DMS114 treated with DMSO at 0.1 percent for 48 hours (cell line): ENCODE data around the gene TFPT.

Experiments used
- DNase-seq: peaks from one replicate; lab custom pipeline; 2025; ENCODE audit not compliant: unreplicated experiment; lab: John Stamatoyannopoulos, UW

TFPT gene

DNA sequence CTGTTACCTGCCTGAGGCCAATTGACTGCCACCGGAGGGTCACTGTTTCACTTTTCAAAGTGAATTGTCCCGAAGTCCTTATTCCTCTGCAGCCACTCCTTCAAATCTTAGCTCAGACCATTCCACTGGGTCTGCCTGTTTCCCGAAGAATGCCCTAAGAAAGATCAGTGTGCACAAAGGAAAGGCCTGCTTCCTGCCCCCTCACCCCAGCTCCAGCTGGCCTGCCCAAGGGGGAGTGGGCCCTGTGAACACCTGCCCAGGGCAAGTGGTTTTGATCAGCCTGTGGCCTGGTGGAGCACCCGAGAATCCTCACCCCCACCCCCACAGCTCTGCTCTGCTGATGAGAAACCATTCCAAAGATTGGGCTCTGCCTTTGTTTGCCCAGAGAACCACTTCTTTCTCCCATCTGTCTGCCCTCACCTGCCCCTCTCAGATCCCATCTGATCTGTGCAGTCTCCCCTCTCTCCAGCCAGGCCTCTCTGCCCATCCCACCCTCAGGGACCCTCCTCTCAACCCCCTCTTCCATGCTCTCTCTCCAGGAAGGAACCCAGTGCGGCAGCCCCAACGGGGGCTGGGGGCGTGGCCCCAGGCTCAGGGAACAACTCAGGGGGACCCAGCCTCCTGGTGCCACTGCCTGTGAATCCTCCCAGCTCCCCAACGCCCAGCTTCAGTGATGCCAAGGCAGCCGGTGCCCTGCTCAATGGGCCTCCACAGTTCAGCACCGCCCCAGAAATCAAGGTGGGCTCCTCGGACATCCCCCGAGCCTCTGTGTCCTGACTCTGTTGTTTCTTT is 33.8 kb upstream of the TFPT start:
- DNase-seq: no peak

DNA sequence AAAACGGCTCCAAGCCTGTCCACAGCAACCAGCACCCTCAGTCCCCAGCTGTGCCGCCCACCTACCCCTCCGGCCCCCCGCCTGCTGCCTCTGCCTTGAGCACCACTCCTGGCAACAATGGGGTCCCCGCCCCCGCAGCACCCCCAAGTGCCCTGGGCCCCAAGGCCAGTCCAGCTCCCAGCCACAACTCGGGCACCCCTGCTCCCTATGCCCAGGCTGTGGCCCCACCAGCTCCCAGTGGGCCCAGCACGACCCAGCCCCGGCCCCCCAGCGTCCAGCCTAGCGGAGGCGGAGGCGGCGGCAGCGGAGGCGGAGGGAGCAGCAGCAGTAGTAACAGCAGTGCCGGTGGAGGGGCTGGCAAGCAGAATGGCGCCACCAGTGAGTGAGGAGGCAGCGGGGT is 32.7 kb upstream of the TFPT start:
- no peak for DNase-seq

- no peak for DNase-seq
Measured at GRCh38 chr19:54147676-54148075, 32.2 kb upstream of the TFPT start.

DNA sequence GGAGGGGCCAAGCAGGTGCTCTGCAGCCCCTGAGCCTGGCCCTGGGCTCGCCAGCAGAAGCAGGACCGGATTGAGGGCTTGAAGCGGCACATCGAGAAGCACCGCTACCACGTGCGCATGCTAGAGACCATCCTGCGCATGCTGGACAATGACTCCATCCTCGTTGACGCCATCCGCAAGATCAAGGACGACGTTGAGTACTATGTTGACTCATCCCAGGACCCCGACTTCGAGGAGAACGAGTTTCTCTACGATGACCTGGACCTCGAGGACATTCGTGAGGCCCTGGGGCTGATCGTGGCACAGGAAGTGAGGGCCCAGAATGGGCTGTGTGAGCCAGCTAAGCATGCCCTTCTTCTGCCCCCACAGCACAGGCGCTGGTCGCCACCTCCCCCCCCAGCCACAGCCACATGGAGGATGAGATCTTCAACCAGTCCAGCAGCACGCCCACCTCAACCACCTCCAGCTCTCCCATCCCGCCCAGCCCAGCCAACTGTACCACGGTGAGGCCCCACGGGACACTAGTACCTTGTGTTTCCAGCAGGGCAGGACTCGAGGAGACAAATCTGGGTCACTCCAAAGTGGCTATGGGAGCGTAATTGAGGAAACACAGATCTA is 30.2 kb upstream of the TFPT start:
- DNase-seq: no peak

DNA sequence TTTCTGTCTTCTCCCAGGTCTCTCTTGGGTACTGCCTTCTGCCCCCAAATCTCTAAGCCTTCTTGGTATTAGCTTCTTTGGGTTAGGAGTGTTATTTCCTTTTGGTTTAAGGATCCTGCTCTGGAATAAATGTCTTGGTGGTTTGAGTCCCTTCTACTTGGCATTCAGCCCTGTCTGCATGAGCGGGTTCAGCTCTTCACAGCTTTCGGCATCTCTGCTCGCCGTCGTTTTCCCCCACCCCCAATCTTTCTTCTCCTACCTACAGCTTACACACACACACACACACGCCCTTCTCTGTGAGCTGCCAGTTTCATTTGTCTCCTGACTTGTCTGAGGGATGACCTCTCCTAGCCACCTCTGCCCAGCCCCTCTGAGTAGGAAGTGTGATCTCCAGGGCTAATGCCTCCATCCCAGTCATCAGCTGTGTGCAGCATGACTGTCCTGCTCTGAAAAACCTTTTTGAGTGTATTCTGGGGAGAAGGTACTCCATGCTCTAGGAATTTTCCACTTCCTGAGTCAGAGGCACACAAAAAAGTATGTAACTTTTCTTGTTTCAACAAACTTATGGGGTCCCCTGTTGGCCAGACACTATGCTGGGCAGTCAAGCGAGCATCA is 26.8 kb upstream of the TFPT start:
- no peak for DNase-seq

DNA sequence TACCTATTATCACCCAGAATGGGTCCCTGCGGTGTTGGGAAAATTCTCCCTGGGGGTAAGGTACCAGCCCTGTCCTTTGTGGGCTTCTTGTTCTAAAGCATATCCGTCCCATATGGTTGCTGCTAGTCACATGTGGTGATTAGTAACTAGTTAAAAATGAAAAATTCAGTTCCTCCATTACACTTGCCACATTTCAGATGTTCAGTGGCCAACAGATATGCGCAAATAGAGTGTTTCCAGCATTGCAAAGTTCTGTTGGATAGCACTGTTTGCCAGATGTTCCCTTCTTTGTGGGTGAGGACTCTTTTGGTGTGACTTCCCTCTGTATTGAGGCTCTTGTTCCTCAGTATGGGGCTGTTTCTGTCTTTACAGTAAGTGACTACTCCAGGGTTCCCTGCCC is 25.9 kb upstream of the TFPT start:
- DNase-seq: no peak

DNA sequence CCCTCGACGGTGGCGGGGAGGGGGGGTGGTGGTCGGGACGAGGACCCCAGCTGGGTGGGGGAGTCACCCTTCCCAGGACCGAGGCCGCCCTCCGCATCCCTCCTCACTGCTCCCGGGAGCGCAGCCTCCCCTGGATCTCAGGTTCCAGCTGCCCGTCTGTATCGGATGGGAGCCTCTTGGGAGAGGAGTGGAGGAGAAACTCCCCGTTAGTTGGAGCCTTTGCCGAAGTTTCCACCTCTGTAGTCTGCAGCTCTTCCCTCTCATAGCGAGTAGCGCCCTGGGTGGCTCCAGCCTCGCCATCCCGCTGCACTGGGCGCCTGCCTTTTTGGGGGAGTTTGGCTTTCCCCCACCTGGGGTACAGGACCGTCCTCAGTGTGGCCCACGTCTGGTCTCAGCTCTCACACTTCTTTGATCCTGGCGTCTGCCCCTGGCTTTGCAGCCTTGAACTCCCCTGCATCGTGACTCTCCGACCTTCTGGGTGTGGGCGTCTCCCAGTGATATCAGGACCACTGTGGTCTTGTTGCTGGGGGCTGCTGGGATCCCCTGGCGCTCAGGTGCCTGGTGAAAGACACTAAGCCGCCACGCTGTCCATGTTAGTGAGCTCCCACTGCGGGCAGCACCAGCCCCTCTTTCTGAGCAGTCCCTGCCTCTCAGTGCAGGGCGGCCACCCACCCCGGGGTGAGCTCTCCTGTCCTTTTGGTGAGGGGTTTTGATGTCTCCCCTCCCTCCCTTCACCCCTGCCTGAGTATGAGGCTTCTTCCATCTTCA is 23.2 kb upstream of the TFPT start:
- DNase-seq: no peak

GRCh38 chr19:54137699-54138488 is 22.4 kb upstream of the TFPT start, which contains the start of gene CNOT3:
CNOT3 (plus strand) TSS chr19:54137762; CDS start chr19:54142979, 5,217 bp downstream.
- DNase-seq: no peak

DNA sequence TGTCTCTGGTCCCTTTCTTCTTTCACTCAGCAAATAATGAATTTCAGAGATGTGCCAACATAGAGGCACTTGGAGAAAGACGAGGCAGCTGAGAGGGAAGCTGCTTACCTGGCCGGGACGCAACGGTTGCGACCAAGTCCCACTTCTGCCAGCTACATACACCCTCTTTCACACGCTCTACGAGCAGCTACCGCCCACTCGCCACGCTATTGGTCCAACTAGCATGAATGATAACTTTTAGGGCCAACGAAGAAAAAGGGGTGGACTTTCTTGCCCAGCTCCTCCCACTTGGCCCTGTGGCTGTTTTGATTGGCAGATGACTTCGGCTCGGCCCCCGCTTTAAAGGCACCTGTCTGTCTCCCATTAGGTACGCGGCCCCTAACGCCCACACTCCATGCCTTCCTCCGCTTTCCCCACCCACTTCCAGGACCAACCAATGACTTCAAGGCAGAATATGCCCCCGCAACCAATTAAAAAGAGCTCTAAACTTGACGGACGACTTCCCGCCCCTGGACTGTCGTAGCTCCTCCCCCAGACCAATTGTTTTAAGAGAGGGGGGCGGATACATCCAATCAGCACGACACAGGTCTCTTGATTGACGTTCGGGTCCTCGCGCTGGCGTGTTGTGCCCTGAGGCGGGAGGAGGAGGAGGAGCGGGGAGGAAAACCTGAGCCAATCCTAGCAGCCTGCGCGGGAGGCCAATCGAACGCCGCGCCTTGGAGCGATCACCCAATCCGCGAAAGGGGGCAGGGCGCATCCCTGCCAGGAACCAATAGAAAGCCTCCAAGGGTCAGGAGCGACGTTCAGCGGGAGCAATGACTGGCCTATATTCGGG is 21.6 kb upstream of the TFPT start:
- peak; percentile 100 for DNase-seq

DNA sequence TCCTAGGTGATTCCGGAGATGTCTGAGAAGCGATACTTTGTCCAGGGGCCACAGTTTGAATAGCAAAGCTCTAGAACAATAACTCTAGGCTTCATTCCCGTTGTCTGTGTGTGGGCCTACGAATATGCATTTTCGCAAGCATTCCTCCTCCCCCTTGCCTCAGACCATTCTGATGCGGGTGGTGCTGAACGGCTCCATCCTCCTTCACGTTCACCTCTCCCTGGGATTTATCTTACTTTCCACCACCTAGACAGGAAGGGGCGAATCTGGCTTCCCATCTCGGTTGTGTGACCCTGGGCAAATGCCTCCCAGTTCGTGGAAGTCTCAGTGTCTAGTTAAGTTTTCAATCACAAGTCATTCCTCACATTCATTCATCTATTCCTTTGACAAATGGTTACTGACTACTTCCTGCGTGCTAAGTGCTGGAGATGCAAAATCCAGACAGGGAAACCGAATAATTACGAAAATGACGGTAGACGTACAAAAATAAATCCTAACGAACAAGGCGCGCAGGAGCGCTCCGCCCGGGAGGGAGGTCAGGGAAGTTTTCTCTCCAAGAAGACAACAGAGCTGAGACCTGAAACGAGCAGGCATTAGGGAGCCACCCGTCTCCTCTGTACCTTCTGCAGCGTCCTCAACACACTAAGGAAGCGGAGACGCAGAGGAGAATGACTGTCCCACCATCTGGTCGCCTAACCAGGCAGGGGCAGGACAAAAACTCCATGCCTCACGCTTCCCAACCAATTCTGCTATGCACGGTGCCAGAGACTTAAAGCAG is 20.8 kb upstream of the TFPT start:
- peak; percentile 53 for DNase-seq

DNA sequence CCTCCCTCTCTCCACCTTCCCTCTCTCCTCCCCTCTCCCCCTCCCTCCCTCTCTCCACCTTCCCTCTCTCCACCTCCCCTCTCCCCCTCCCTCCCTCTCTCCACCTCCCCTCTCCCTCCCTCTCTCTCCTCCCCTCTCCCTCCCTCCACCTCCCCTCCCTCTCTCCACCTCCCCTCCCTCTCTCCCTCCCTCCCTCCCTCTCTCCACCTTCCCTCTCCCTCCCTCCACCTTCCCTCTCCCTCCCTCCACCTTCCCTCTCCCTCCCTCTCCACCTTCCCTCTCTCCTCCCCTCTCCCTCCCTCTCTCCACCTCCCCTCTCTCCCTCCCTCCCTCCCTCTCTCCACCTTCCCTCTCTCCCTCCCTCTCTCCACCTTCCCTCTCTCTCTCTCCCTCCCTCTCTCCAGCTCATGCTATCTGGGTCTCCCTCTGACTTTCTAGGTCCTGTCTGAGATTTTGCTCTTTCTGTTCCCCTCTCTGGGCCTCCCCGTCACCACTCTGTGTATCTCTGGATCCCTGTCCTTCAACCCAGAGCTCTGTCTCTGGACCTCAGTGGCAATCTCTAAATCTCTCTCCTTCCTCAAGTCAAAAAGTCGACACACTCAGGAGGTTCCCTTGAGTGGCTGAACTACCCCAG is 18.6 kb upstream of the TFPT start:
- no peak for DNase-seq

GRCh38 chr19:54133312-54133956 is 18.0 kb upstream of the TFPT start:
- DNase-seq: no peak

DNA sequence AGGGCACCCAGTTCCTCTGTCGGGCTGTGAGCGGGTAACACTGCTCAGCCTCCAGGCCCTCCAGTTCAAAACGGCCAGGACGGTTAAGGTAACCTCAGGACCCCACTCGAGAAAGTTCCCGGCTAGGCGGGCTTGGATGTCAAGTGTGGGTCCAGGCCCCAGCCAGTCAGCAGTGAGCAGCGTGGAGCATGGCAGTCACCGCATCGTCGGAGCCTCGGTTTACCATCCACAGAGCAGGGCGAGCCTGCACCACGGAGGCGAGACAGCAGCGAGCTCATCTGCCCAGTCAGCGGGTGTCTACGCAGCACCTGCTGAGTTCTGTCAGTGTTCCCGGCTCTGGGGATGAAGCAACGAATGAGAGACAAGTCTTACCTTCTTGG is 14.2 kb upstream of the TFPT start:
- DNase-seq: no peak

DNA sequence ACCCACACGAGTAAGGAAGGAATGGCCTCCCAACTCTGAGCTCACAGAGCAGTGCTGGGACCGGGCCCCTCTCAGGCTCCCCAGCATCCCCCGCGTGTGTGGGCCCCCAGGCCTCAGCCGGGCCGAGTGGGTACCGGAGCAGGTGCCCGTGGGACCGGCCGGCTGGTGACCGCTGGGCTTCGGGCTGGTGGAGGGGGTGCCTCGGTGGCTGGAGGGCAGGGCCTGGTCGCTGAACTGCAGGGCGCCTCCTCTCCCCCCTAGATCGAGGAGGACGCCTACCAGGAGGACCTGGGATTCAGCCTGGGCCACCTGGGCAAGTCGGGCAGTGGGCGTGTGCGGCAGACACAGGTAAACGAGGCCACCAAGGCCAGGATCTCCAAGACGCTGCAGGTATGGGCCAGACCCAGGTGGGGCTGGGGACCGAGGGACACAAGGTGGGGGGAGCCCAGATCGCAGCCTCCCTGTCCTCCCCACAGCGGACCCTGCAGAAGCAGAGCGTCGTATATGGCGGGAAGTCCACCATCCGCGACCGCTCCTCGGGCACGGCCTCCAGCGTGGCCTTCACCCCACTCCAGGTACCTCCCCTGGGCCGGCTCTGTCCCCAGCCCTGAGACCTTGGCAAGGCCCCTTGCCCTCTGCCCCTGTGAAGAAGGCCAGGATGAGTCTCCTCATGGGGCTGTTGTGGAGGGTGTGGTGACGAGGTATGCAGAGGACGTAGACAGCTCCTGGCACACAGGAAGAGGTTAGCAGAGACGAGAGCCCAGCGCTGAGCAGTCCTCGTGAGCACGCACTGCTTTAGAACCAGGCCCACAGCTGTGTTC is 13.5 kb upstream of the TFPT start:
- DNase-seq: no peak

GRCh38 chr19:54128441-54128725 is 12.9 kb upstream of the TFPT start:
- DNase-seq: no peak

DNA sequence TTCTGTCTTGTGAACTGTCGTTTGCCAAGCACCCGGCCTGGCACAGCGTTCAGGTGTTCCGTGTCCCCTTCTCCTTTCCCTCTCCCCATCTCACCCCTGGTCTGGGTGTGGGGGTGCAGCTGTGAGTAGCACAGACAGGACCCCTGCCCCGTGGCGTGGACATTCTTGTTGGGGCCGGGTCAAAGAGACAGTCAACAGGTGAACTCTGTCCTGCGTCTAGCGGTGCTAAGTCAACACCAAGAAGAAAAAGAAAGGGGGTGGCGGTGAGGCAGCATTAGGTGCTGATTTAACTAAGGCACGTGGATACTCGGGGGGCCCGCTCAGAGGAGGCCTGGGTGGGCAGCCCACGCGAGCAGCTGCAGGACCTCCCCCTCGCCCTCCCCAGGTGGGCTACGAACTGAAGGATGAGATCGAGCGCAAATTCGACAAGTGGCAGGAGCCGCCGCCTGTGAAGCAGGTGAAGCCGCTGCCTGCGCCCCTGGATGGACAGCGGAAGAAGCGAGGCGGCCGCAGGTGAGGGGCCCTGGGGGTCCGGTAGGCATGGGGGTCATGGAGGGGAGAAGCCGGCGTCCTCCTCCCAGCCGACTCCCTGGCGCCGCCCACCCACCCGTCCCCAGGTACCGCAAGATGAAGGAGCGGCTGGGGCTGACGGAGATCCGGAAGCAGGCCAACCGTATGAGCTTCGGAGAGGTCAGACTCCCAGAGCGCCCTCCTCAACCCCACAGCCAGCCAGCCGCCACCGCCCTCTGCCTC is 12.4 kb upstream of the TFPT start:
- DNase-seq: no peak

- DNase-seq: no peak
Measured at GRCh38 chr19:54125713-54126112, 10.3 kb upstream of the TFPT start.
